Activated gamma-delta T cell (primary cell): Measurements from ENCODE around the gene CTRL.
"Not testable (repeated sequence)": the region's sequence is repeated elsewhere in the genome, so short reads cannot be mapped to it uniquely, and the experiment has no call there.

Source experiments
- DNase-seq: peaks from one replicate; lab custom pipeline; 2025; lab: John Stamatoyannopoulos, UW
- total RNA-seq, 2 donors: gene quantifications; one replicate each; lab custom pipeline; 2026; lab: John Stamatoyannopoulos, UW

Gene CTRL
- 1.0 to 1.5 reads per million in 2 donors for total RNA-seq

GRCh38 chr16:67931712-67932461 is at the start of gene CTRL:
Gene CTRL (minus strand): TSS chr16:67931862. CDS start chr16:67931852, 10 bp downstream.
- DNase-seq, result no peak

- no peak for DNase-seq
Measured at GRCh38 chr16:67979955-67980678, 48.5 kb upstream of the CTRL start, which contains the start of gene DPEP3. Gene DPEP3 (minus strand): TSS chr16:67980499. CDS start chr16:67980380, 119 bp downstream.

DNA sequence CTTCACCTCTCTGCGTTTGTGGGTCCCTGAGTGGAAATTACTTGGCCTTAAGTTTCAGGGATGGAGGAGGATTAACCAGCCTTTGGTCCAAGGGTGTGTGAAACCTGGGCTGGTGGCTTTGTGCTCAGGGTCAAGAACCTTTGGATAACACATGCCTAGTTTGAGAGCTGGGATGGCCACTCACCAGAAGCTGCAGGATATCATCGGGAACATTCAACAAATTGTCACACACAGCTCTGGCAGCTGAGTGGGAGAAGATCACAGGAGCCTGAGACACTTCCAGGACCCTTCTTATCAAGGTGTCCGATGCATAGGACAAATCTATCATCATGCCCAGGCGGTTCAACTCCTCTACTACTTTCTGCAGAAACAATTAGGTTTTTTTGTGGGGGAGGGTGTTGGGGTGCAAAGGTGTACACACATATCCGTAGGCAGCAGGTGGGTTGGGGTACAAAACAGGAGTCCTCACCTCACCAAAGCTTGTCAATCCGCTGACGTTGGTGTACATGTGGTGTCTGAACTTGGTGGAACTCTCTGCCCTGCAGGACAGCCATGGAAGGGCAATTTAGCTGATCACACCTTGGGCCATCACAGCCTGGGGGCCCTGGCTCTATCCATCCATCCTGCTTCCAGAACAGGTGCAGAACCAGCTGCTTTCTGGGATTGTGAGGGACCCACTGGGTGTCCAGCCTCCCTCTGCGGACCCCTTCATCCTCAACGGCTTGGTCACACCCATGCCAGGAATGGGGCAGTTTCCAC is 46.0 kb upstream of the CTRL start:
- no peak for DNase-seq

DNA sequence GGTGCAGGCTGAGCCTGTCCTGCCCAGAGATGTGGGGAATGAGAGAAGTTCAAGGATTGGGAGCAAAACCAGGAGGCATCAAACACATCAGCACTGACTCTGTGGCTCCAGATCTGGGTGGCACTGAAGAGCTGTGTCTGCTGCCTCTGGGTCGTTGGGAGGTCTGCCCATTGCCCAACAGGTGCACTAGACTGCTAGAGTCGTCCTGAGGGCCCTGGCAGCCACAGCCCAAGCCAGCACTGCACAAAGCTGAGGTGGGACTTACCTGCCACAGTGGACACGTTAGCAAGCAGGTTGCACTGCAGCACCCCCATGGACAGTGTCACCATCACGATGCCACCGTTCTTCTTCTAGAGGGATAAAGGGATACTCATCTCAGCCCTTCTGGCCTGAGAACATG is 45.3 kb upstream of the CTRL start:
- no peak for DNase-seq

DNA sequence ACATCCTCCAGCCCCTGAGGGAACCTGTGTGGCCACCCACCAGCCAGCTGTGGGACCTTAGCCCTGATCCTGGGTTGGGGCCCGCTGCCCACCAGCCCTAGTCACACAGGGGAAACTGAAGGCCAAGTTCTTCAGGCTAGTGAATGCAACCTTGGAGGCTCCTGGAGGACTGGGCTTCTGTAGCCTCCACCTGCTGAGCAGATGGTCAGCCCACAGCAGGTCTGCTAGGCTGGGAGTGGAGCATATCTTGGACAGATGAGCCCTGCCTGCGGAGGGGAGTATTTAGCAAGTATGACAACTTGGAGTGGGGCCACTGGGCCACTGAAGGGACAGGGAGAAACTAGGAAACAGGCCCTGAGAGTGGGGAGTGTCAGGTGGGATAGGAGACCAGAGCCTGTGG is 44.5 kb upstream of the CTRL start:
- no peak for DNase-seq

- DNase-seq, result no peak
Measured at GRCh38 chr16:67975321-67976105, 43.9 kb upstream of the CTRL start.

DNA sequence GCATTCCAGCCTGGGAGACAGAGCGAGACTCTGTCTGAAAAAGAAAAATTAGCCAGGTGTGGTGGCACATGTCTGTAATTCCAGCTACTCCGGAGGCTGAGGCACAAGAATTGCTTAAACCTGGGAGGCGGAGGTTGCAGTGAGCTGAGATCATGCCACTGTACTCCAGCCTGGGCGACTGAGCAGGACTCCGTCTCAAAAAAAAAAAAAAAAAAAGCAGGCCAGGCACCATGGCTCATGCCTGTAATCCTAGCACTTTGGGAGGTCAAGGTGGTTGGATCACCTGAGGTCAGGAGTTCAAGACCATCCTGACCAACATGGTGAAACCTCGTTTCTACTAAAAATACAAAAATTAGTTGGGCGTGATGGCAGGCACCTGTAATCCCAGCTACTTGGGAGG is 40.6 kb upstream of the CTRL start:
- not testable (repeated sequence) for DNase-seq

- no peak for DNase-seq
Measured at GRCh38 chr16:67971111-67971510, 39.4 kb upstream of the CTRL start.

DNA sequence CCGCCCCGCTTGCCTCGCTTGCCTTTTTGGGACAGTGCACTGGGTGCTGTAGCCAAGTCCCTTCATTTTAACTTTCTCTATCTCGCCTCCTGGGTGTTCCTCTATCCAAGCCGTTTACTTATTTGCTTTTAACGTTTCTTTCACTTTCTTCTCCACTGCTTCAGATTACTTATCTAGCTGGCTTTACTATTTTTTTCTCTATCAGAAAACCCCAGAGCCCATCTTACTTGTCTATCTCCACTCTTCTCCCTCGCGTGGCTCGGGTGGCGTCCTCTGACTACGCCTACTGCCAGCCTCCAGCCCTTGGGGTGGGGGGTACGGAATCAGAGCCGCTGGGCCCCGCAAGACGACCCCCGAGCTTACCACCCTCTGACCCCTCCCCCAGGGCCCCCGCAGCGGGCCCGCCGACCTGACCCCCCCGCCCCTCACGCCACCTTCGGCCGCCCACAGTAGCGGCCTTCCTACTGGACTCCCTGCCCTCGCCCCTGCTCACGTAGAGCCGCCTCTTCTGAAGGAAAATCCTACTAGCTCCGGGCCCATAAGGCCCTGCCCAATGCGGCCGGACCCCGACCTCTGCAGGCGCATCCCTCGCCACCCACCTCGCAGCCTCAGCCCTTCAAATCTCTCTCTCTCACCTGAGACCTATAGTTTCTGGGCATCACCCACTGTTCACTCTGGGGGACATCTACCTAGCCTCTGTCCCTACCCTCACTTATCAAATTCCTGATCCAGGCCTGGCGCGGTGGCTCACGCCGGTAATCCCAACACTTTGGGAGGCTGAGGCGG is 37.8 kb upstream of the CTRL start:
- DNase-seq, result no peak

DNA sequence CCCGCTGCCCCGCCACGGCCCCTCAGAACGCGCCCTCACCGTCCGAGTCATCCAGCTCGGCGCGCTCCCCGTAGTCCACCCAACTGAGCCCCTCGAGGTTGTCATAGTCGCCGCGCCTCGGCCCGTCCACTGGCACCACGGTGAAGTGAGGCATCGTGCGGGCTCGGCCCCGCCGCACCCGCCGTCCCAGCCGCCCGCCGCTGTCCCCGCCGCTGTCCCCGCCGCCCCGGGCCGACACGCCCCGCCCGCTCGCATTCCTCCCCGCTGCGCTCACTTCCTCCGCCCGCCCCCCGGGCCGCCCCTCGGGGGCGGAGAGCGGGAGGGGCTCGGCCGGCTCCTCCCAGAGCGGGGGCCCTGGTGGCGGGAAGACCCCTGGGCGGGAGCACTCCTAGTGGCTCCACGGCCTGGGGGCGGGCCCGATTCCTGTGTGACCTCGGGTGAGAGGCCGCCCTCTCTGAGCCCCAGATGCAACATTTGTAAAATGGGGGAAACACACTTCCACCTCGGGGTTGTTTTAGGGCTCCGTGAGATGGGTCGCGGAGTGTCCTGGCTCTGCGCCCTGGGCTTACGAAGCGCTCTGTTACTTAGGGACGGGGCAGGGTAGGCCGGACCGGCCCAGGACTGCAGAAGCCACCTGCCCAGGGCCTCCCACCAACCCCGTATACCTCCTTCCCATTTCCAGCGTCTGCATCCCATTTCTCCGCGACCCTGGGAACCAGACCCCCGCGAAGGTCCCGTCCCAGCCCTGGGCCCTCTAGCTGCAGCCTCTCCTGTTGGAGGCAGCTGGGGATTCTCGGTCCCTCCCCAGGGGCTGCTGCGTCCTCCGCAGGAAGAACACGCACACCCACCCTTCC is 37.0 kb upstream of the CTRL start, which contains the start of gene SLC12A4:
SLC12A4 (minus strand) TSS at position 238 of the 854 bp plus-strand sequence; CDS start at position 154, 84 bp downstream.
- peak; percentile 82 for DNase-seq

GRCh38 chr16:67967958-67968399 is 36.3 kb upstream of the CTRL start:
- peak; percentile 28 for DNase-seq

GRCh38 chr16:67967183-67967957 is 35.7 kb upstream of the CTRL start:
- no peak for DNase-seq

- DNase-seq, result no peak
Measured at GRCh38 chr16:67966549-67967182, 35.0 kb upstream of the CTRL start.

GRCh38 chr16:67965668-67966548 is 34.2 kb upstream of the CTRL start:
- no peak for DNase-seq

DNA sequence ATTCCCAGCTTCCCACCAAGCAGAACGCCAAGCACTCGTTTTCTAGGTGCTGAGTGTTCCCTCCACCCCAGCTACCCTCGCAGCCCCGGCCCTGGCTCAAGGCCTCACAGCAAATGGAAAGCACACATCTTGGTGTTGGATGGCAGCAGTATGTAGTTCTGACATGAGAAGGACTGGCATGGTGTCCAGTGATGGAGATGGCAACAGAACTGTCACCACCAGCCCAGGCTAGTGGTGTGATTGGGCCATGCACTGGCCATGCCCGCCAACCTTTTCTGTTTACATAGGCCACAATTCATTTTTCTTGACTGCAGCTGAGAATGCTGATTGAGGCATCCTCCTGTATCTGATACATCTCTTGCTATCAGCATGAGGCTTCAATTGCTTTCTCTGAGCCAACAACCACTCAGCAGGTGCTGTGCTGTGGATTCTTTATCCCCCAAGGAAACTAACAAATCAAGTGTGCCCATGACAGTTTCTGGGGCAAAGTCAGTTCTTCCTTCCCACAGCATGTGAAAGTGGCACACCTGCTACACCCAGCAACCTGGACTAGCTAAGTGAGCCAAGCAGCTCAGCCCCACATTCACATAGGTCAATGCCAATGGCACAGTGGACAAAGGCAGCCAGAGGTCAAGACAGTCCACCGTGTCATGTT is 32.9 kb upstream of the CTRL start:
- no peak for DNase-seq

GRCh38 chr16:67963662-67964321 is 32.1 kb upstream of the CTRL start:
- no peak for DNase-seq
